Activated naive CD8-positive, alpha-beta T cell treated with anti-CD3 and anti-CD28 coated beads for 36 hours (primary cell): ENCODE data around the gene PHKG1. TPM values are rescaled to one million over a fixed set of nuclear protein-coding genes. Genes with fewer than 3 reads are reported as not detected.
"Not testable (repeated sequence)": the region's sequence is repeated elsewhere in the genome, so short reads cannot be mapped to it uniquely, and the experiment has no call there.

ENCODE experiments used
- DNase-seq: peaks from one replicate; pipeline ENCODE4 v3.0.0; 2021
- H3K27ac Mint-ChIP-seq: one replicate; pipeline ENCODE4 v1.8.0; 2022; ENCODE audit warnings: mild to moderate bottlenecking, moderate library complexity, mixed read lengths
- H3K27me3 Mint-ChIP-seq: one replicate; pipeline ENCODE4 v1.8.0; 2022; ENCODE audit warnings: mild to moderate bottlenecking, mixed read lengths
- H3K36me3 Mint-ChIP-seq: one replicate; pipeline ENCODE4 v1.8.0; 2021; ENCODE audit warnings: mild to moderate bottlenecking, mixed read lengths
- H3K4me1 Mint-ChIP-seq: one replicate; pipeline ENCODE4 v1.8.0; 2021; ENCODE audit warnings: mixed read lengths
- H3K4me3 Mint-ChIP-seq: one replicate; pipeline ENCODE4 v1.8.0; 2022; ENCODE audit warnings: mild to moderate bottlenecking, moderate library complexity, mixed read lengths
- H3K9me3 Mint-ChIP-seq: one replicate; pipeline ENCODE4 v1.8.0; 2022; ENCODE audit warnings: mixed read lengths
- total RNA-seq, 2 experiments: library from RNA; stranded (reverse); gene quantifications; one replicate each; pipeline ENCODE4 v1.2.3, GENCODE V29; 2021

Gene PHKG1
- total RNA-seq, 2 experiments from 2014 or later: 1.1 to 1.3 TPM

DNA sequence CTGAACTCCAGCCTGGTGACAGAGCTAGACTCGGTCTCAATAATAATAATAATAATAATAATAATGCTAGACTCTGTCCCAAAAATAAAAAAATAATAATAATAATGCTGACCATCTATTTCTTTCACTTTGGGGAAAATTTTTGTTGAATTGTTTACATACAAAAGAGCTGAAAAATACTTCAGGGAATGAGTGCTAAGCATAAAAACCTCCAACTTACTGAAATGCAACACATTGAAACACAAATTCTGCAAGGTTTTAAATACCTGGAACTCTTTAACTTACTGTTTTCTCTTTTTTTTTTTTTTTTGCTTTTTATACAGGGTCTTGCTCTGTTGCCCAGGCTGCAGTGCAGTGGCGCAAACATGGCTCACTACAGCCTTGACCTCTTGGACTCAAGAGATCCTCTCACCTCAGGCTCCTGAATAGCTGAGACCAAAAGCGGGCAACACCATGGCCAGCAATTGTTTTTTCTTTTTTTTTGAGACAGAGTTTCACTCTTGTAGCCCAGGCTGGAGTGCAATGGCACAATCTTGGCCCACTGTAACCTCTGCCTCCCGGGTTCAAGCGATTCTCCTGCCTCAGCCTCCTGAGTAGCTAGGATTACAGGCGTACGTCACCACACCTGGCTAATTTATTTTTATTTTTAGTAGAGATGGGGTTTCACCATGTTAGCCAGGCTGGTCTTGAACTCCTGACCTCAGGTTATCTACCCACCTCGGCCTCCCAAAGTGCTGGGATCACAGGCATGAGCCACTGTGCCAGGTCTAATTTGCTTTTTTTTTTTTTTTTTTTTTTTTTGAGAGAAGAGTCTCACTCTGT lies 5.6 kb upstream of the PHKG1 start:
- not testable (repeated sequence) for H3K9me3 Mint-ChIP-seq, H3K4me3 Mint-ChIP-seq, H3K4me1 Mint-ChIP-seq, H3K27me3 Mint-ChIP-seq, DNase-seq, H3K27ac Mint-ChIP-seq
- H3K36me3 Mint-ChIP-seq: peaks cover 27% of the 10 kb centered on the region

DNA sequence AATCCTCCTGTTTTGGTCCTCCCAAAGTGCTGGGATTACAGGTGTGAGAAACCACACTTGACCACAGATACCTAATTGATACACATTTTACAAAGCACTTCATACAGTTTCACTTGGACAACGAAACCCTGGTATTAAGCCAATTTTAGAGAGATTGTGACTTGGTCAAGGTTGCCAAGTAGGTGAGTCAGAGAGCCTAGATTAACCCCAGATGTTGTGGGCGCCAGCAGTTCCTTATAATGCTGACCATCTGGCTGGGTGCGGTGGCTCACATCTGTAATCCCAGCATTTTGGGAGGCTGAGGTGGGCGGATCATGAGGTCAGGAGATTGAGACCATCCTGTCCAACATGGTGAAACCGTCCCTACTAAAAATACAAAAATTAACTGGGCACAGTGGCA lies 4.9 kb upstream of the PHKG1 start:
- Mint-ChIP-seq H3K27me3 (no peaks in the 10 kb centered on the region), H3K4me3 (no peak overlapping the region), H3K4me1 (no peaks in the 10 kb centered on the region), H3K36me3 (peaks cover 24% of the 10 kb centered on the region), H3K27ac (no peak overlapping the region), H3K9me3 (no peaks in the 10 kb centered on the region)
- DNase-seq: no peak

DNA sequence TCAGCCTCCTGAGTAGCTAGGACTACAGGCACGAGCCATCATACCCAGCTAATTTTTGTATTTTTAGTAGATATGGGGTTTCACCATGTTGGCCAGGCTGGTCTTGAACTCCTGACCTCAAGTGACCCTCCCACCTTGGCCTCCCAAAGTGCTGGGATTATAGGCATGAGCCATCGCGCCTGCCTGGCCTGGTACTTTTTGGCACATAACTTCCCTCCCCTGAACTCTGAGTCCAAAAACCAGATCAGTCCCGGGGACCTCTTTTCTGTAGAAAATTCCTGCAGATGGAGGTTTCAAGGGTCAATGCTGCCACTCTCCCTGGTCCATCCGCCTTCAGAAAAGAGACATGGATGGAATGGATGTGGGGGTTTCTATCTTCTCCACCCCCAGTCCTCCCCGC lies 364 bp downstream of the PHKG1 start:
- not testable (repeated sequence) for H3K27me3 Mint-ChIP-seq, H3K9me3 Mint-ChIP-seq, H3K4me3 Mint-ChIP-seq, H3K4me1 Mint-ChIP-seq, H3K36me3 Mint-ChIP-seq, DNase-seq, H3K27ac Mint-ChIP-seq

DNA sequence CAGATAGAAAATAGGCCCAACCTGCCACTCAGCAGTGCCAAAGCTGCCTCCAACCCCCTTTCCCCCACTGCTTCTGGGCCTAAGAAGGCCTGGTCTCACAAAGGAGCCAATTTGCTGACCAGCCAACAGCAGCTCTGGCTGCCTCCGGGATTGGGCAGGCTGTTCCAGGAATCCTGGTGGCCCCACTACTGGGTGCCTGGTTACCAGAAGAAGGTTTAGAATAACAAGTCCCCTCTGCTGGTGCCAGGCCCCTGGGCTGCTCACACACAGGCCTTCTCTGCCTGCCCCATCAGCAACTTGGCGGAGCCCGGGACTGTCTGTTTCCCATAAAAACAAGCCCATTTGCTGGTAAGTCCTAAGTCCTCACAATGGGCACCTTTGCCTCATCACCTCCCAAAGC lies 1.2 kb downstream of the PHKG1 start:
- H3K36me3 Mint-ChIP-seq: peaks cover 9% of the 10 kb centered on the region
- DNase-seq: no peak
- no peak overlapping the region for H3K4me3 Mint-ChIP-seq
- H3K4me1 Mint-ChIP-seq: no peaks in the 10 kb centered on the region
- no peaks in the 10 kb centered on the region for H3K9me3 Mint-ChIP-seq
- no peak overlapping the region for H3K27ac Mint-ChIP-seq
- no peaks in the 10 kb centered on the region for H3K27me3 Mint-ChIP-seq

DNA sequence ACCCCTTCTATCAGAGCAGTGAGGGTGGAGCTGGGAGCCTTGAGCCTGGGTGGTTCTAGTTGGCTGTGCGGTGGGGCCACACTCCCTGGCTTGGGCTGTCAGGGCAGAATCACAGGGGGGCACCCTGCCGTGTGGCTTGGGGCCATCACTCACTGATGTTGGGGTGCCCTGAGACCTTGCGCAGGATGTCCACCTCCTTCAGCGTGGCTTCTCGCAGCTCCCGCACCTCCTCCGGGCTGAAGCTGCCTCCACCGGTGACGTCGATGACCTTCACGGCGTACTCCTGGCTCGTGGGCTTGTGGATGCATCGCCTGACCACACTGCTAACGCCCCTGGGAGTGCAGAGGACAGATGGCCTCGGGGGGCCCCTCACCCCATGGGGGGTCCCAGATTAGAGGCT lies 5.3 kb downstream of the PHKG1 start:
- no peaks in the 10 kb centered on the region for H3K27me3 Mint-ChIP-seq
- H3K27ac Mint-ChIP-seq: no peak overlapping the region
- H3K4me1 Mint-ChIP-seq: no peaks in the 10 kb centered on the region
- H3K9me3 Mint-ChIP-seq: no peaks in the 10 kb centered on the region
- DNase-seq: no peak
- H3K4me3 Mint-ChIP-seq: no peak overlapping the region
- H3K36me3 Mint-ChIP-seq: peaks cover 7% of the 10 kb centered on the region

DNA sequence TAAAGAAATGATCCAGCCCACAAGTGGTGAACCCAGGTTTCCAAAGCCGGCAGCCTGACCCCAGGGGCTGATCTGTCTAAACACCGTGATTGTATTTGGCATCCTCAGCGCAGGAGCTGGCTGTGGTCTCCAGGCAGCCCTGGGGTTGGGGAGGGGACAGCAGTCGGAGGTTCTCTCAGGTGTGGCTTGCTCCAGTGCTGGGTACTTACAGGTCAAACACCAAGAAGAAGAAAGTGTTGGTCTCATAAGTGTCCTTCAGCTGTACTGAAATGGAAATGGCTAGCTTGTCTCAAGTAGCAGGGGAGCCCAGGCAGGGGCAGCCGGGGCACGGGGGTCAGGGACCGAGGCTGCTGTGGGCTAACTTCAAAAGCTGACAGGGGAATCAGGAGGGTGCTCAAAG lies 6.0 kb downstream of the PHKG1 start:
- Mint-ChIP-seq H3K27ac (no peak overlapping the region), H3K36me3 (peaks cover 9% of the 10 kb centered on the region), H3K4me1 (no peaks in the 10 kb centered on the region), H3K27me3 (no peaks in the 10 kb centered on the region), H3K9me3 (no peaks in the 10 kb centered on the region), H3K4me3 (no peak overlapping the region)
- DNase-seq: no peak

DNA sequence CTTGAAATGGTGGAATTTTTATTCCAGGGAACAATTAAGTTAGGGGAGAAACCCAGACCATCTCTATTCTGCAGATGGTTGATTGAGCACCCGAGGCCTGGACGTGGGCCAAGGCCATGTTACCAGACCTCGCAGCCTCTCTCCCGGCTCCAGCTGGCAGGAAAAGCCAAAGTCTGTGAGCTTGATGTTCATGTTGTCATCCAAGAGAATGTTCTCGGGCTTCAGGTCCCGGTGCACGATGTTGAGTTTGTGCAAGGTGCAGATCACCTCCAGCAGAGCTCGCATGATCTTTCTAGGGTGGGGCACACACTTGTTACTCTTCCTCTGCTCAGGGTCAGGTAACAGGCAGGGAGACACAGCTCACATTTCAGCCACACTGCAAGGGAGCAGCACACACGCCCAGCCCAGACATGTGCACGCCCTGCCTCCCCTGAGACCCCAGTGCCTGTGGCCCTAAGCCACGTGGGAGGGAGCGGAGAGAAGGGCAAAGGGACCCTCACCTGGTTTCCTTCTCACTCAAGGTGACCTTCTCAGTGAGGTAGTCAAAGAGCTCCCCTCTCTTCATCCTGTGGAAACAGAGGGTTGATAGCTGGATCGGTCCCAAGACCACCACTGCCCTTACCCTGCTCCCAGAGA lies 9.5 kb downstream of the PHKG1 start:
- no peak overlapping the region for H3K4me3 Mint-ChIP-seq
- DNase-seq: no peak
- H3K27me3 Mint-ChIP-seq: no peaks in the 10 kb centered on the region
- H3K27ac Mint-ChIP-seq: peak overlapping the region; percentile 25
- peaks cover 6% of the 10 kb centered on the region for H3K36me3 Mint-ChIP-seq
- no peaks in the 10 kb centered on the region for H3K4me1 Mint-ChIP-seq
- H3K9me3 Mint-ChIP-seq: no peaks in the 10 kb centered on the region

DNA sequence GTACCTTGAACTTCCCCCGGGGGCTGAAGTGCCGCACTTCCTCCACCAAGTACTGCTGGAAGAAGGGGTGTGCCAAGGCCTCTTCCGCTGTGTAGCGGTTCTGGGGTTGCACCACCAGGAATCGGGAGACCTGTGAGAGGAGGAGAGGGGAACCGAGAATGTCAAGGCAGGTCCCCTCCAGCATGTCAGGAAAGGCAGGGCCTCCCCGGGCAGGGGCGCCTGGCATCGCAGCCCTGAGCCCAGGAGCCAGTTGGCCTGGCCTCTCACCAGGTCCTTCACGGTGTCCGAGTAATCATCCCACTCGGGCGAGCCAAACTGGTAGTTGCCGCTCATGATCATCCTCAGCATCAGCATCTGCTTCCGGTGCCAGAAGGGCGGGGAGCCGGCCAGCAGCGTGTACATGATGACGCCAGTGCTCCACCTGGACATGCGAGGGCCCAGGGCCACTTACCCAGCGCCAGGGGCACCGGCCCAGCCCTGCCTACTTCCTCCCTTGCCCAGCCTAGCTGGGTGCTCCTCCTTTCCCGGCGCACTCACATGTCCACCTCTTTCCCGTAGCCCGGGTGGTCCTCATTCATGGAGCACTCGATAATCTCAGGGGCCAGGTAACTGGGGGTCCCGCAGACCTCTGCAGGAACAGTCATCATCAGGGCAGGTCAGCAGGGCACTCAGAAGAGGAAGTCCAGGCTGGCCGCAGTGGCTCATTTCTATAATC lies 11.0 kb downstream of the PHKG1 start:
- H3K36me3 Mint-ChIP-seq: peaks cover 7% of the 10 kb centered on the region
- H3K4me3 Mint-ChIP-seq: no peak overlapping the region
- H3K9me3 Mint-ChIP-seq: no peaks in the 10 kb centered on the region
- no peaks in the 10 kb centered on the region for H3K4me1 Mint-ChIP-seq
- no peak overlapping the region for H3K27ac Mint-ChIP-seq
- no peak for DNase-seq
- no peaks in the 10 kb centered on the region for H3K27me3 Mint-ChIP-seq

DNA sequence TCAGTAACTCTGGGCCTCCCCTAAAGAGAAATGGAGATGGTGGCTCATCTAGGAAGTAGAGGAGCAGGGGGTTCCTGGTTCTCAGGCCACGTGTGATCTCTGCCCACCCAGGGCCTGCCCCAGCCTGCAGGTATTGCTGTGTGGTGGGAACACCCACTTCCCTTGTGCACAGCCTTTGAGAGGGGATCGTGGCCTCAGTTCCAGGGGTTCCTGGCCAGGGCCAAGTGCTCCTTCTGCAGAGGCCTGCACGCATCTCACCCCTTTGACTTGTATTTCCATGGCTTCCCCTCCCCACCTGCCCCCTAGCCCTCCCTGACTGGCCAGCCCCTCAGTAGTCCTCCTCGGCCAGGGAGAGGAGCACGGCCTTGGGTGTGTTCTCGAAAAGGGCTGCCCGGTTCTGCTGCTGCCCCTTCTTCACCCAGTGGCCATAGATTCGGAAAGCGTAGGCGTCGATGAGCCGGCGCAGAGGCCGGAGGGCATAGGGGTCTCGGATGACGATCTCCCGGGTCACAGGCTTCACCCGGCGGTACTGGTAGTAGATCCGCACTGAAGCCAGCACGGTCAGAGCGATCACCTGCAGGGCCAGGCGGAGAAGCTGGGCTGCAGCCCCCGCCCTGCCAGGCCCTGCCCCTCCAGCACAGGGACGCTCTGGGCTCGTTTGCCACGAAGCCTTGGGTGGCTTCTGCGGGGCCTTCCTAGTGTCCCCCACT lies 11.9 kb downstream of the PHKG1 start:
- H3K4me3 Mint-ChIP-seq, H3K27me3 Mint-ChIP-seq, DNase-seq, H3K9me3 Mint-ChIP-seq, H3K4me1 Mint-ChIP-seq, H3K36me3 Mint-ChIP-seq: not testable (repeated sequence)
- H3K27ac Mint-ChIP-seq: peak overlapping the region; percentile 7

DNA sequence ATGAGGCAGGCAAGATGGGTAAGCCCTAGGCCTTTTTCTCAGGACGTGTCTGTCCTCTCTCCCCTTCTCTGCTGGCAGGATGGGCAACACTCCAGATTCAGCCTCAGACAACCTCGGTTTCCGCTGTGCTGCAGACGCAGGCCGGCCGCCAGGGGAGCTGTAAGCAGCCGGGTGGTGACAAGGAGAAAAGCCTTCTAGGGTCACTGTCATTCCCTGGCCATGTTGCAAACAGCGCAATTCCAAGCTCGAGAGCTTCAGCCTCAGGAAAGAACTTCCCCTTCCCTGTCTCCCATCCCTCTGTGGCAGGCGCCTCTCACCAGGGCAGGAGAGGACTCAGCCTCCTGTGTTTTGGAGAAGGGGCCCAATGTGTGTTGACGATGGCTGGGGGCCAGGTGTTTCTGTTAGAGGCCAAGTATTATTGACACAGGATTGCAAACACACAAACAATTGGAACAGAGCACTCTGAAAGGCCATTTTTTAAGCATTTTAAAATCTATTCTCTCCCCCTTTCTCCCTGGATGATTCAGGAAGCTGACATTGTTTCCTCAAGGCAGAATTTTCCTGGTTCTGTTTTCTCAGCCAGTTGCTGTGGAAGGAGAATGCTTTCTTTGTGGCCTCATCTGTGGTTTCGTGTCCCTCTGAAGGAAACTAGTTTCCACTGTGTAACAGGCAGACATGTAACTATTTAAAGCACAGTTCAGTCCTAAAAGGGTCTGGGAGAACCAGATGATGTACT lies 13.1 kb downstream of the PHKG1 start:
- no peaks in the 10 kb centered on the region for H3K27me3 Mint-ChIP-seq
- H3K9me3 Mint-ChIP-seq: no peaks in the 10 kb centered on the region
- no peak for DNase-seq
- H3K27ac Mint-ChIP-seq: no peak overlapping the region
- H3K4me3 Mint-ChIP-seq: no peak overlapping the region
- peaks cover 12% of the 10 kb centered on the region for H3K36me3 Mint-ChIP-seq
- no peaks in the 10 kb centered on the region for H3K4me1 Mint-ChIP-seq

DNA sequence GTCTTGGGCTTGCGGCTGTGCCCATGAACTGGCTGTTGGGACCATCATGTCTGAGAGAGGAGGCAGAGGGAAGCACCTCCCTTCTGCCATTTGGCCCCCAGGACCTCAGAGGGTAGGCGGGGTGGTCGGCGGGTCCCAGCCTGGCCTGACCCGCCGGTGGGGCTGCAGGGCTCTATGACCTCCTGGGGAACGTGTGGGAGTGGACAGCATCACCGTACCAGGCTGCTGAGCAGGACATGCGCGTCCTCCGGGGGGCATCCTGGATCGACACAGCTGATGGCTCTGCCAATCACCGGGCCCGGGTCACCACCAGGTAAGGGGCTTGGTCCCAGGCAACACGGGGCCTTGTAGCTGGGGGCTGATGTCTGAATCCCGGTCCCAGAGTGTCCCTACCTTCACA lies 14.6 kb downstream of the PHKG1 start:
- no peak overlapping the region for H3K4me3 Mint-ChIP-seq
- DNase-seq: no peak

DNA sequence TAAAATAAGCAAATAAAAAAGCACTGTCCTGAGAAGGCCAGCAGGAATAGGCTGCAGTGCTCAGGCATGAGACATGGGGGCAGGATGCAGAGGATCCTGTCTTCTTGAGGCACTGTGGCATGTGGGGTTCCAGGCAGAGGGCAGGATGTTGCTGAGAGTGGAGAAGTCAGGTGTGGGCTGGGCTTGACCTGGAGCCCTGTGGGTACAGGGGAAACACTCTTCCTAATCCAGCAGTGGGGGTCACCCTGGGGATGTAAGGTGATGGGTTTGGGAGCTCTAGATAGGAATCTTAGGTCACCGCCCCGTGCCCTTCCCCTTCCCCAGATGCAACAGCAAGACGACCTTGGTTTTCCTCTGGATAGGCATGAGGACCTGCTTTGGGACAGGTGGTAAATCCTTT lies 15.1 kb downstream of the PHKG1 start:
- no peak for DNase-seq
- Mint-ChIP-seq H3K9me3 (no peaks in the 10 kb centered on the region), H3K27ac (no peak overlapping the region), H3K4me3 (no peak overlapping the region), H3K27me3 (no peaks in the 10 kb centered on the region), H3K36me3 (peaks cover 16% of the 10 kb centered on the region), H3K4me1 (peaks cover 3% of the 10 kb centered on the region)

More for the DNA sequence above, 14.6 kb downstream of the PHKG1 start:
- Mint-ChIP-seq H3K27ac (no peak overlapping the region), H3K27me3 (no peaks in the 10 kb centered on the region), H3K4me1 (peaks cover 3% of the 10 kb centered on the region), H3K9me3 (no peaks in the 10 kb centered on the region), H3K36me3 (peaks cover 14% of the 10 kb centered on the region)

DNA sequence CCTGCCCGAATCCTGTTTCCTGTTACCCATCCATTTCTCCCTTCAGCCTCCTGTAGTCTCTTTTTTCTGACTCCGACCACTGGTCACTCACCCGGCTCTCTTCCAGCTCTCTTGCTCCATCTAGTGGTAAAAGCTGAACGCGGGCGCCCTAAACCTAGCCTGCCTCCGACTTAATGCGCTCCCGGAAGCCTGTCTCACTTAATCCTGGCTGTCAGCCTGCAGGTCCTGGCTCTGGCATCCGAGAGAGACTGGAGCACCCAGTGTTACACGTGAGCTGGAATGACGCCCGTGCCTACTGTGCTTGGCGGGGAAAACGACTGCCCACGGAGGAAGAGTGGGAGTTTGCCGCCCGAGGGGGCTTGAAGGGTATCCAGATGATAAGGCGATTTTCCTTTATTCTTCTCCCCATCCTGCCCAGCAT lies 18.4 kb downstream of the PHKG1 start:
- Mint-ChIP-seq H3K27ac (peak overlapping the region; percentile 76), H3K27me3 (no peaks in the 10 kb centered on the region), H3K4me3 (no peak overlapping the region), H3K9me3 (no peaks in the 10 kb centered on the region), H3K36me3 (peaks cover 21% of the 10 kb centered on the region), H3K4me1 (peaks cover 3% of the 10 kb centered on the region)
- peak; percentile 60 for DNase-seq

DNA sequence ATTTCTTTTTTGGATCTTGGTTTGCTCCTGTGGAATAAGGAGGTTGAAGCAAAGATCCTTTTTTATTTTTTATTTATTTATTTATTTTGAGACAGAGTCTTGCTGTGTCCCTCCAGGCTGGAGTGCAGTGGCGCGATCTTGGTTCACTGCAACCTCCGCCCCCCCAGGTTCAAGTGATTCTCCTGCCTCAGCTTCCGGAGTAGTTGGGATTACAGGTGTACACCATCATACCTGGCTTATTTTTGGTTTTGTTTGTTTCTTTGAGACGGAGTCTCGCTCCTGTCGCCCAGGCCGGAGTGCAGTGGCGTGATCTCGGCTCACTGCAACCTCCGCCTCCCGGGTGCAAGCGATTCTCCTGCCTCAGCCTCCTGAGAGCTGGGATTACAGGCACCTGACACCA lies 26.4 kb downstream of the PHKG1 start:
- not testable (repeated sequence) for DNase-seq, H3K27ac Mint-ChIP-seq, H3K27me3 Mint-ChIP-seq, H3K4me3 Mint-ChIP-seq, H3K9me3 Mint-ChIP-seq
- Mint-ChIP-seq H3K4me1 (peaks cover 22% of the 10 kb centered on the region), H3K36me3 (peaks cover 36% of the 10 kb centered on the region)
